GM23338 (cell line): ENCODE measurements around the gene IRF3.

Experiments used
- EZH2 ChIP-seq: fragments of 200-600 bp; sonication (generic); IDR thresholded peaks from one replicate; pipeline ENCODE4 v1.8.0; 2017; ENCODE audit warnings: antibody characterized with exemption, mild to moderate bottlenecking, low read depth; ENCODE audit not compliant: unreplicated experiment
- POLR2AphosphoS5 ChIP-seq: IDR thresholded peaks from 2 replicates; pipeline ENCODE4 v1.6.1; 2016; ENCODE audit warnings: antibody characterized with exemption, low read depth
- TF ChIP-seq, protein P1 (sequence below), 2 experiments: fragments of 200-600 bp in 1 of 2; sonication (generic) in 1 of 2; conservative IDR thresholded peaks; 2 replicates each; pipeline versions ENCODE4 v1.5.1 to v1.6.1; 2016 to 2017; ENCODE audit warnings: antibody characterized with exemption in 2 of 2, low read depth in 2 of 2, mild to moderate bottlenecking in 2 of 2, moderate library complexity in 1 of 2

DNA sequence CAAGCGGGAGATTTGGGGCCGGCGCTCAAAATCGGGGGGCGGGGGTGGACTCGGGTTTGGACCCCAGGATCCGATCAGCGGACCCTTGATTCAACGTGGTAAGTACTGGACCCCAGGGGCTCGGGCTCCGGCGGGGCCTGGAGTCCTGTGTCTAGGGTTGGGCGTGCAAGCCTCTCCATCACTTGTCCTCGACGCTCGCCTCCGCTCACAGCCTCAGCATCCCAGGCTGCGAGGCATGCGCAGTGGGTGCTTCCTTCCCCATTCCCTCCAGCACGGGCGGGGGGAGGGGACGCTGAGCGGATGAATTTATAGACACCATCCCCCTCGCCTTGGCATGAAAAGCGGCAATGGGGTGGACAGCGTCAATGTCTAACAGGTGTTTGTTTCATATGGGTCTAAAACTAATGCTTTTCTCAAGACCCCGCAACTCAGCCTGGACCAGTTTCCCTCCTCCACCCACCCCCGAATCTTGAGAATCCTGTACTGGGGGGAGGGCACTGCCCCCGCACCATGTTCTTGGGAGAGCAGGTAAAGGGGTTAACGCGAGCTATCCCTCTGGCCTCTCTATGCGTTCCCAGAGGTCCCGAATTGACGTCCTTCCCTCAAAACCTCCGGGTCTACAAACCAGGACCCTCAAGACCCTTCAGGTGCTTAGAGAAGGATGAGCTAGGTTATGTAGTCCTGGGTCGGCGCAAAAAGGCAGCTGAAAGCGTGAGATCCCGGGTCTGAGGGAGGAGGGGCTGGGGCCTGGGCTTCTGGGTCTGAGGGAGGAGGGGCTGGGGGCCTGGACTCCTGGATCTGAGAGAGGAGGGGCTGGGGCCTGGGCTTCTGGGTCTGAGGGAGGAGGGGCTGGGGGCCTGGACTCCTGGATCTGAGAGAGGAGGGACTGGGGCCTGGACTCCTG is 25.8 kb upstream of the IRF3 start:
- TF ChIP-seq EZH2 = no peak
- no peak for TF ChIP-seq POLR2AphosphoS5
- TF ChIP-seq, protein P1, sequence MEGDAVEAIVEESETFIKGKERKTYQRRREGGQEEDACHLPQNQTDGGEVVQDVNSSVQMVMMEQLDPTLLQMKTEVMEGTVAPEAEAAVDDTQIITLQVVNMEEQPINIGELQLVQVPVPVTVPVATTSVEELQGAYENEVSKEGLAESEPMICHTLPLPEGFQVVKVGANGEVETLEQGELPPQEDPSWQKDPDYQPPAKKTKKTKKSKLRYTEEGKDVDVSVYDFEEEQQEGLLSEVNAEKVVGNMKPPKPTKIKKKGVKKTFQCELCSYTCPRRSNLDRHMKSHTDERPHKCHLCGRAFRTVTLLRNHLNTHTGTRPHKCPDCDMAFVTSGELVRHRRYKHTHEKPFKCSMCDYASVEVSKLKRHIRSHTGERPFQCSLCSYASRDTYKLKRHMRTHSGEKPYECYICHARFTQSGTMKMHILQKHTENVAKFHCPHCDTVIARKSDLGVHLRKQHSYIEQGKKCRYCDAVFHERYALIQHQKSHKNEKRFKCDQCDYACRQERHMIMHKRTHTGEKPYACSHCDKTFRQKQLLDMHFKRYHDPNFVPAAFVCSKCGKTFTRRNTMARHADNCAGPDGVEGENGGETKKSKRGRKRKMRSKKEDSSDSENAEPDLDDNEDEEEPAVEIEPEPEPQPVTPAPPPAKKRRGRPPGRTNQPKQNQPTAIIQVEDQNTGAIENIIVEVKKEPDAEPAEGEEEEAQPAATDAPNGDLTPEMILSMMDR (conservative IDR thresholded peaks at IDR 0.05; ENCODE audit: low read depth in 2 of 2) = no peak
